ENCODE data around the gene ZNF536. TPM values are rescaled to one million over a fixed set of nuclear protein-coding genes. Genes with fewer than 3 reads are reported as not detected.
"Not testable (repeated sequence)": the region's sequence is repeated elsewhere in the genome, so short reads cannot be mapped to it uniquely, and the experiment has no call there.

Gene ZNF536
- total RNA-seq, 1 experiment from 2014 or later = not detected

- no peak for TF ChIP-seq EZH2 (IDR thresholded peaks at IDR 0.05; ENCODE audit: low read length, unreplicated experiment)
- no peak for TF ChIP-seq EZH2phosphoT487 (IDR thresholded peaks at IDR 0.05; ENCODE audit: borderline replicate concordance, low read length)
- TF ChIP-seq CTCF (conservative IDR thresholded peaks at IDR 0.05; ENCODE audit: low read depth, low read length) = no peak
- intact Hi-C loops (cut with micrococcal nuclease) = no loop called here
- BruUV-seq (replicated peaks) = no TSS peak
These were observed 124.8 kb downstream of the ZNF536 start for GRCh38 chr19:30497034-30497433.

DNA sequence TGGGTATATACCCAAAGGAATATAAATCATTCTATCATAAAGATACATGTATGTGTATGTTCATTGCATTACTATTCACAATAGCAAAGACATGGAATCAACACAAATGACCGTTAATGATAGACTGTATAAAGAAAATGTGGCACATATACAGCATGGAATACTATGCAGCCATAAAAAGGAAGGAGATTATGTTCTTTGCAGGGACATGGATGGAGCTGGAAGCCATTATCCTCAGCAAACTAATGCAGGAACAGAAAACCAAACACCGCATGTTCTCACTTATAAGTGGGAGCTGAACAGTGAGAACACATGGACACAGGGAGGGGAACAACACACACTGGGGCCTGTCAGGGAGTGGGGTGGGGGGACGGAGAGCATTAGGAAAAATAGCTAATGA lies 125.9 kb downstream of the ZNF536 start:
- not testable (repeated sequence) for H3F3A ChIP-seq (ENCODE audit: low read length, unreplicated experiment)

More at GRCh38 chr19:30497034-30497433, 124.8 kb downstream of the ZNF536 start:
- no peak overlapping the region for H3K9ac ChIP-seq (ENCODE audit: low read length)
- H3K9me3 ChIP-seq (ENCODE audit: low read length) = no peaks in the 10 kb centered on the region
- H3K4me1 ChIP-seq (ENCODE audit: insufficient read depth, low read length) = no peaks in the 10 kb centered on the region
- DNase-seq (peak; percentile 11), ATAC-seq (no peak)
- H3K27ac ChIP-seq (ENCODE audit: low read length) = no peak overlapping the region
- H3F3A ChIP-seq (ENCODE audit: low read length, unreplicated experiment) = no peaks in the 10 kb centered on the region
- no peak overlapping the region for H3K4me3 ChIP-seq (ENCODE audit: low read length)
- ChIA-PET CTCF (no interaction called here), POLR2A (ENCODE audit: unreplicated experiment) (no interaction called here)
- H4K20me1 ChIP-seq (ENCODE audit: low read length) = no peaks in the 10 kb centered on the region
- H3K36me3 ChIP-seq (ENCODE audit: low read depth, low read length) = no peaks in the 10 kb centered on the region
- H2AFZ ChIP-seq (ENCODE audit: low read length) = no peak overlapping the region
- no peaks in the 10 kb centered on the region for H3K79me2 ChIP-seq (ENCODE audit: low read length)
- H3K27me3 ChIP-seq (ENCODE audit: low read length) = no peaks in the 10 kb centered on the region
- no peak overlapping the region for H3K4me2 ChIP-seq (ENCODE audit: low read length)
- no peaks in the 10 kb centered on the region for H3K9me2 ChIP-seq (replicated peaks; ENCODE audit: low read length)

DNA sequence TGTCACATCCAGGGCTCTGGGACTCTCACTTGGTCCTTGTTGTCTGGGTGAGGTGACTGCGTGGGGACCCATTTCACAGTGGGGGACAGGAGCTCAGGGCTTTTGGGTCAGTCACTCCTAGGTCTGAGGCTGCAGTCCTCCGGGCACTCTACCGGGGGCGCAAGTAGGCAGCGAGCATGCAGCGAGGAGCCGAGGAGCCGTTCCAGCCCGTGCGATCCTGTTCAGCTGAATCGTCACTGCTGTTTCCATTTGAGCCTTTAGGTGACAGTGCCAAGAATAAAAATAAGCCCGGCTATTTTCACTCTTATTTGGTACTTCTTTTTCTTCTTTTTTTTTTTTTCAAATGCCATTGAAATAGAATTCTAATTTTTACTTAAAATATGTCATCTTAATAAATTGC lies 126.5 kb downstream of the ZNF536 start:
- POLR2A ChIA-PET (ENCODE audit: unreplicated experiment) = no interaction called here
- H3K9me2 ChIP-seq (replicated peaks; ENCODE audit: low read length) = no peaks in the 10 kb centered on the region
- H3K9ac ChIP-seq (ENCODE audit: low read length) = no peak overlapping the region
- H3K36me3 ChIP-seq (ENCODE audit: low read depth, low read length) = no peaks in the 10 kb centered on the region
- CTCF ChIA-PET = no interaction called here
- DNase-seq = no peak
- no peaks in the 10 kb centered on the region for H4K20me1 ChIP-seq (ENCODE audit: low read length)
- TF ChIP-seq EZH2phosphoT487 (IDR thresholded peaks at IDR 0.05; ENCODE audit: borderline replicate concordance, low read length) (no peak), CTCF (conservative IDR thresholded peaks at IDR 0.05; ENCODE audit: low read depth, low read length) (no peak), EZH2 (IDR thresholded peaks at IDR 0.05; ENCODE audit: low read length, unreplicated experiment) (no peak)
- H3K4me3 ChIP-seq (ENCODE audit: low read length) = no peak overlapping the region
- H3K9me3 ChIP-seq (ENCODE audit: low read length) = no peaks in the 10 kb centered on the region
- H3F3A ChIP-seq (ENCODE audit: low read length, unreplicated experiment) = no peaks in the 10 kb centered on the region
- H3K79me2 ChIP-seq (ENCODE audit: low read length) = no peaks in the 10 kb centered on the region
- H3K27me3 ChIP-seq (ENCODE audit: low read length) = no peaks in the 10 kb centered on the region
- ATAC-seq = no peak
- no peak overlapping the region for H2AFZ ChIP-seq (ENCODE audit: low read length)
- H3K4me1 ChIP-seq (ENCODE audit: insufficient read depth, low read length) = no peaks in the 10 kb centered on the region
- intact Hi-C loops (cut with micrococcal nuclease) = no loop called here
- H3K27ac ChIP-seq (ENCODE audit: low read length) = no peak overlapping the region
- H3K4me2 ChIP-seq (ENCODE audit: low read length) = no peak overlapping the region
- BruUV-seq (replicated peaks) = no TSS peak

More for the DNA sequence above, 125.9 kb downstream of the ZNF536 start:
- H3K27me3 ChIP-seq (ENCODE audit: low read length); H3K36me3 ChIP-seq (ENCODE audit: low read depth, low read length); H3K4me1 ChIP-seq (ENCODE audit: insufficient read depth, low read length); H3K4me3 ChIP-seq (ENCODE audit: low read length); H3K9me3 ChIP-seq (ENCODE audit: low read length); H3K79me2 ChIP-seq (ENCODE audit: low read length); H3K9ac ChIP-seq (ENCODE audit: low read length); POLR2A ChIA-PET (ENCODE audit: unreplicated experiment); H3K4me2 ChIP-seq (ENCODE audit: low read length); H3K27ac ChIP-seq (ENCODE audit: low read length); intact Hi-C loops (cut with micrococcal nuclease); ATAC-seq; H4K20me1 ChIP-seq (ENCODE audit: low read length); DNase-seq; CTCF ChIA-PET; H2AFZ ChIP-seq (ENCODE audit: low read length); H3K9me2 ChIP-seq (replicated peaks; ENCODE audit: low read length); BruUV-seq (replicated peaks): not testable (repeated sequence)
